ENCODE data around the gene ADAMTS3. TPM values are rescaled to one million over a fixed set of nuclear protein-coding genes. Genes with fewer than 3 reads are reported as not detected.

Gene ADAMTS3
- total and polyA plus RNA-seq, 2 donors (not counting 1 experiment from before 2014, with no cell fraction given) = not detected

DNA sequence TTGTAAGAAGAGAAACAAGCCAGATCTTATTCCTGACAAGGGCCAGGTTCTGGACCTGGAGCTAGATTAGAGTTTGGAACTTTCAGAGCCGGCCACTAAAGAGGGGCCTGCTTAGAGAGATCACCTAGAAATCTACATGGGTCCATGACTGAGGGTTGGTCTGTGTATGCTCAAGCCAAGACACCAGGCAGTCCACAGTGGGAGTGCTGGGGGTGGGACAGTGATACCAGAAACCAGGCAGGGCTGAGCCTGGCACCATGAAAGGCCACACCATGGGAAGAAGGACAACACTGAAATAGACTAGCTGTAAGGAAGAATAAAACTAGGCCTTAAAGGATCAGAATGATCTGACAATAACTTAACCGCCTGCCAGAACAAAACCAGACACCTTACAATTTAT is 267.3 kb downstream of the ADAMTS3 start:
- Histone ChIP-seq H3K9ac (ENCODE audit: low read length) (no peak overlapping the region), H3K36me3 (replicated peaks in 1 of 2; ENCODE audit: control extremely low read depth in 1 of 2, control insufficient read depth in 1 of 2, extremely low read depth in 1 of 2, insufficient read depth in 2 of 2, low read length in 1 of 2) (no peaks in the 10 kb centered on the region), H3K79me2 (ENCODE audit: control insufficient read depth, insufficient read depth, low read length) (no peaks in the 10 kb centered on the region), H4K20me1 (ENCODE audit: control insufficient read depth, insufficient read depth, low read length, poor library complexity, severe bottlenecking) (no peaks in the 10 kb centered on the region), H2AFZ (ENCODE audit: insufficient read depth, low read depth, low read length, poor library complexity, severe bottlenecking) (no peak overlapping the region), H3K27me3 (replicated peaks in 1 of 4; ENCODE audit: control extremely low read depth in 1 of 4, control insufficient read depth in 3 of 4, insufficient read depth in 4 of 4, low read length in 3 of 4) (no peaks in the 10 kb centered on the region), H3K4me2 (replicated peaks; ENCODE audit: low read depth, low read length, poor library complexity, severe bottlenecking) (no peak overlapping the region), H3K27ac (ENCODE audit: low read length in 2 of 2) (no peak overlapping the region), H3K9me3 (ENCODE audit: control extremely low read depth in 1 of 3, control insufficient read depth in 2 of 3, insufficient read depth in 1 of 3, low read length in 2 of 3) (no peaks in the 10 kb centered on the region), H3K4me3 (ENCODE audit: control extremely low read depth in 1 of 5, extremely low read depth in 1 of 5, insufficient read depth in 1 of 5, low read depth in 2 of 5, low read length in 4 of 5) (no peak overlapping the region), H3K4me1 (ENCODE audit: control insufficient read depth in 2 of 2, insufficient read depth in 2 of 2, low read length in 2 of 2) (no peaks in the 10 kb centered on the region)
- ATAC-seq (ENCODE audit: low read depth) (no peak), DNase-seq (no peak)
- no peak for TF ChIP-seq CTCF (IDR thresholded peaks at IDR 0.05)
- TF ChIP-seq EZH2 (IDR thresholded peaks at IDR 0.05; ENCODE audit: borderline replicate concordance, insufficient read depth, low read depth, low read length, poor library complexity, severe bottlenecking) = no peak
- intact Hi-C loops (cut with micrococcal nuclease) = no loop called here
- POLR2A ChIA-PET = no interaction called here
- Mint-ChIP-seq H3K4me1 (no peaks in the 10 kb centered on the region), H3K4me3 (no peak overlapping the region), H3K9me3 (ENCODE audit: insufficient read depth) (no peaks in the 10 kb centered on the region), H3K27ac (no peak overlapping the region), H3K27me3 (no peaks in the 10 kb centered on the region)
- 100% methylated on average over 1 of the region's 2 CpGs for WGBS (ENCODE audit: insufficient coverage)
- CTCF ChIA-PET = interaction anchor here (0.8 to 3.8 kb wide), 8 partner anchors 9 to 1704 kb away, joined by 3 to 31 read pairs (median 4); no protein-coding TSS in a partner anchor

- CTCF ChIA-PET = interaction anchor here (0.9 to 1.5 kb wide), 2 partner anchors 11 to 12 kb away, joined by 3 to 5 read pairs; no protein-coding TSS in a partner anchor
- Histone ChIP-seq H2AFZ (ENCODE audit: insufficient read depth, low read depth, low read length, poor library complexity, severe bottlenecking) (no peak overlapping the region), H3K4me3 (ENCODE audit: control extremely low read depth in 1 of 5, extremely low read depth in 1 of 5, insufficient read depth in 1 of 5, low read depth in 2 of 5, low read length in 4 of 5) (no peak overlapping the region), H3K9me3 (ENCODE audit: control extremely low read depth in 1 of 3, control insufficient read depth in 2 of 3, insufficient read depth in 1 of 3, low read length in 2 of 3) (no peaks in the 10 kb centered on the region), H3K36me3 (replicated peaks in 1 of 2; ENCODE audit: control extremely low read depth in 1 of 2, control insufficient read depth in 1 of 2, extremely low read depth in 1 of 2, insufficient read depth in 2 of 2, low read length in 1 of 2) (no peaks in the 10 kb centered on the region), H3K4me2 (replicated peaks; ENCODE audit: low read depth, low read length, poor library complexity, severe bottlenecking) (no peak overlapping the region), H3K4me1 (ENCODE audit: control insufficient read depth in 2 of 2, insufficient read depth in 2 of 2, low read length in 2 of 2) (no peaks in the 10 kb centered on the region), H3K9ac (ENCODE audit: low read length) (no peak overlapping the region), H3K79me2 (ENCODE audit: control insufficient read depth, insufficient read depth, low read length) (no peaks in the 10 kb centered on the region), H4K20me1 (ENCODE audit: control insufficient read depth, insufficient read depth, low read length, poor library complexity, severe bottlenecking) (no peaks in the 10 kb centered on the region), H3K27me3 (replicated peaks in 1 of 4; ENCODE audit: control extremely low read depth in 1 of 4, control insufficient read depth in 3 of 4, insufficient read depth in 4 of 4, low read length in 3 of 4) (no peaks in the 10 kb centered on the region), H3K27ac (ENCODE audit: low read length in 2 of 2) (no peak overlapping the region)
- POLR2A ChIA-PET = no interaction called here
- TF ChIP-seq EZH2 (IDR thresholded peaks at IDR 0.05; ENCODE audit: borderline replicate concordance, insufficient read depth, low read depth, low read length, poor library complexity, severe bottlenecking) (no peak), CTCF (IDR thresholded peaks at IDR 0.05) (no peak)
- ATAC-seq (ENCODE audit: low read depth) (no peak), DNase-seq (no peak)
- WGBS (ENCODE audit: insufficient coverage) = no CpG with 5 or more reads among the region's 1 CpG
- no peak overlapping the region for H3K27ac Mint-ChIP-seq
- intact Hi-C loops (cut with micrococcal nuclease) = no loop called here
- no peaks in the 10 kb centered on the region for H3K27me3 Mint-ChIP-seq
- H3K9me3 Mint-ChIP-seq (ENCODE audit: insufficient read depth) = no peaks in the 10 kb centered on the region
- no peak overlapping the region for H3K4me3 Mint-ChIP-seq
- no peaks in the 10 kb centered on the region for H3K4me1 Mint-ChIP-seq
Observed at GRCh38 chr4:72300126-72300525, 268.9 kb downstream of the ADAMTS3 start.
